ENCODE measurements around the gene PTMS. TPM values are rescaled to one million over a fixed set of nuclear protein-coding genes. Genes with fewer than 3 reads are reported as not detected.
A peak's percentile ranks its signal among the peaks of the same experiment; 100 is the strongest.

Gene PTMS
- polyA plus RNA-seq, 4 donors = 34.0 to 204 (median 122) TPM

DNA sequence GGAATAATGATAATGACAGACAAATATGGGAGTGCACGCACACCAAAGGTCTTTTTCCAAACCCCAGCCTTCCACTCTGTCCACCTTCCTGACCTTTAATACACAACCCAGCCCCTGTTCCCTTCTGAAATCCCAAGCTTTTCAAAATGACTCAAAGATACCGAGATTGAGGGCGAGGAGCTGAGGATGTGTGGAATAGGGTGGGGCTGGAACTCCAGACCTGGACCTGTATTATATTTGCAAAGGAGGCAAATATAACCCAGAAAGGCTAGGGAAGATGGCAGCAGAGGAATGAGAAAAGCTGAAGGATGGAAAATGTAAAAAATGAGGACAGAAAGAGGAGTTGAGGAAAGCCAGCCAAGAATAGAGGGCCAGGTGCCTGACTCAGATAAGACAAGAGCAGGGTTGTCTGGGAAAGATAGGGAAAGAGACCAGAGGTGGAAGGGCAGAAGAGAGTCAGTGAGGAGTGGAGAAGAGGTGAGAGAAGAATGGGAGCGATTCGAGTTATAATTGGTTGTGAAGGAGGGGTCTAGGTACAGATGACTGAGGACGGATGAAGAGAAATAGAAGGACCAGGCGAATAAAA, 1.0 kb upstream of the PTMS start:
- Histone ChIP-seq H3K36me3 (ENCODE audit: control insufficient read depth in 3 of 3, insufficient read depth in 2 of 3, low read depth in 1 of 3, low read length in 3 of 3) (peaks cover 0 to 18% (median 0%) of the 10 kb centered on the region in 3 donors), H3K4me3 (ENCODE audit: low read depth in 1 of 3, low read length in 3 of 3) (peak overlapping the region in 1 of 3 donors; percentile 45), H3K4me1 (ENCODE audit: control insufficient read depth in 3 of 3, insufficient read depth in 2 of 3, low read depth in 1 of 3, low read length in 2 of 3) (peaks cover 7 to 48% (median 15%) of the 10 kb centered on the region in 3 donors), H3K27me3 (ENCODE audit: control insufficient read depth in 3 of 3, insufficient read depth in 3 of 3, low read length in 3 of 3) (no peaks in the 10 kb centered on the region), H3K27ac (ENCODE audit: low read depth in 1 of 3, low read length in 2 of 3) (peak overlapping the region; percentile 3 to 93 (median 8)), H3K9me3 (ENCODE audit: control insufficient read depth in 2 of 2, insufficient read depth in 1 of 2, low read depth in 1 of 2, low read length in 1 of 2) (no peaks in the 10 kb centered on the region)
- 13 to 30% (median 20%) methylated on average over 7 of the region's 7 CpGs for WGBS, 3 donors
- peak in 1 of 2 donors; percentile 32 for DNase-seq
- no peak for FAIRE-seq

GRCh38 chr12:6766651-6767349, 637 bp downstream of the PTMS start:
- Histone ChIP-seq H3K4me3 (ENCODE audit: low read depth in 1 of 3, low read length in 3 of 3) (peak overlapping the region; percentile 78 to 92 (median 82)), H3K27me3 (ENCODE audit: control insufficient read depth in 3 of 3, insufficient read depth in 3 of 3, low read length in 3 of 3) (no peaks in the 10 kb centered on the region), H3K9me3 (ENCODE audit: control insufficient read depth in 2 of 2, insufficient read depth in 1 of 2, low read depth in 1 of 2, low read length in 1 of 2) (no peaks in the 10 kb centered on the region), H3K27ac (ENCODE audit: low read depth in 1 of 3, low read length in 2 of 3) (peak overlapping the region; percentile 68 to 78 (median 71)), H3K36me3 (ENCODE audit: control insufficient read depth in 3 of 3, insufficient read depth in 2 of 3, low read depth in 1 of 3, low read length in 3 of 3) (peaks cover 0 to 34% (median 2%) of the 10 kb centered on the region in 3 donors), H3K4me1 (ENCODE audit: control insufficient read depth in 3 of 3, insufficient read depth in 2 of 3, low read depth in 1 of 3, low read length in 2 of 3) (peaks cover 7 to 48% (median 15%) of the 10 kb centered on the region in 3 donors)
- DNase-seq (peak; percentile 63 to 91), FAIRE-seq (no peak)
- WGBS, 3 donors = 1% methylated on average over 52 to 88 of the region's 88 CpGs

DNA sequence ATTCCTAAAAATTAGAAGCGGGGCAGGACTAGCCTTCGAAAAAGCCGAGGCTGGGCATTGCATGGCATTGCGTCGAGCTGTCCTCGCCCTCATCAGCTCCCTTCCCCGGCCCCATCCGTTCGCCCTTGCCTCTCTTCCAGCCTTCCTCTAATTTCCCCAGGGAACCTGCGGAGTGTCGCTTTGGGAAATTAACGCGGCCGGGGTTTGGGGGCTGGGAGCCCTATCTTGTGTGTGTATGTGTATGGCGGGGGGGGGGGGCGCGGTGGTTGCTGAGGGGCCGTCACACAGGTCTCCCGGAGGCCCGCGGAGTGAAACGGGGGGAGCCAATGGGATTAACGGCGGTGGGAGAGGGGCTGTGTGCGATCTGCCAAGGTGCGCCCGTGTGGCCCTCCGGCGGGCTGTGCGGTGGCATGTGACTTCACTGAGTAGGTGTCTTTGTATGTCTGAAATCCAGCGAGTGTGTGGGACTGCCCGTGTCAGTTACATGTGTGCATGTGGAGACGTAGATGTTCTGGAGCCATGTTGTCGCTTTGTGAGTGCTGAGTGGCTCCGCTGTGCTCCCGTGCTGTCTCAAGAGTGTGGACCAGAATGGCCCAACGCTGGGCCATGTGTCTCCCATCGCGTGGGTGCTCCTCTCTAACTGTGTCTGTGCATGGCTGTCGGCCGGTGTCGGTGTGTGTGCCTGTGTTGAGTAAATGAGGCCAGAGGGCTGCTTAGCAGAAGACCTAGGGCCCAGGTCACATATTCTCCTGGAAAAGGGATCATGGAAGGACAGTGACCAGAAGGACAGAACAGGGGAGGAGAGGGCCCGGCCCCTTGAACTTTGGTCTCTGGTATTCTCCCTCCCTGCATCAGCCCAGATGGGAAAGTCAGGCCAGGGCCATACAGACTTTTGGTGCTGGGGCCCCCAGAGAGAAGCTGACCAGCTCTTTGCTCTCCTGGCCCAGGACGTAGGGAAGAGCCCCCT, 1.5 kb downstream of the PTMS start:
- peak overlapping the region in 2 of 3 donors; percentile 71 to 78 for H3K27ac ChIP-seq (ENCODE audit: low read depth in 1 of 3, low read length in 2 of 3)
- peaks cover 0 to 2% (median 0%) of the 10 kb centered on the region in 3 donors for H3K27me3 ChIP-seq (ENCODE audit: control insufficient read depth in 3 of 3, insufficient read depth in 3 of 3, low read length in 3 of 3)
- WGBS, 3 donors = 17 to 31% (median 24%) methylated on average over 39 to 43 of the region's 44 CpGs
- H3K9me3 ChIP-seq (ENCODE audit: control insufficient read depth in 2 of 2, insufficient read depth in 1 of 2, low read depth in 1 of 2, low read length in 1 of 2) = no peaks in the 10 kb centered on the region
- peak overlapping the region; percentile 44 to 92 (median 82) for H3K4me3 ChIP-seq (ENCODE audit: low read depth in 1 of 3, low read length in 3 of 3)
- H3K36me3 ChIP-seq (ENCODE audit: control insufficient read depth in 3 of 3, insufficient read depth in 2 of 3, low read depth in 1 of 3, low read length in 3 of 3) = peaks cover 0 to 34% (median 2%) of the 10 kb centered on the region in 3 donors
- DNase-seq (peak in 1 of 2 donors; percentile 65), FAIRE-seq (no peak)
- H3K4me1 ChIP-seq (ENCODE audit: control insufficient read depth in 3 of 3, insufficient read depth in 2 of 3, low read depth in 1 of 3, low read length in 2 of 3) = peaks cover 7 to 48% (median 15%) of the 10 kb centered on the region in 3 donors

- 49 to 72% (median 71%) methylated on average over 6 of the region's 6 CpGs for WGBS, 3 donors
- Histone ChIP-seq H3K4me1 (ENCODE audit: control insufficient read depth in 3 of 3, insufficient read depth in 2 of 3, low read depth in 1 of 3, low read length in 2 of 3) (peaks cover 7 to 44% (median 15%) of the 10 kb centered on the region in 3 donors), H3K36me3 (ENCODE audit: control insufficient read depth in 3 of 3, insufficient read depth in 2 of 3, low read depth in 1 of 3, low read length in 3 of 3) (peaks cover 0 to 34% (median 2%) of the 10 kb centered on the region in 3 donors), H3K27ac (ENCODE audit: low read depth in 1 of 3, low read length in 2 of 3) (peak overlapping the region in 2 of 3 donors; percentile 2 to 57), H3K27me3 (ENCODE audit: control insufficient read depth in 3 of 3, insufficient read depth in 3 of 3, low read length in 3 of 3) (peaks cover 0 to 10% (median 0%) of the 10 kb centered on the region in 3 donors), H3K4me3 (ENCODE audit: low read depth in 1 of 3, low read length in 3 of 3) (peak overlapping the region in 1 of 3 donors; percentile 92), H3K9me3 (ENCODE audit: control insufficient read depth in 2 of 2, insufficient read depth in 1 of 2, low read depth in 1 of 2, low read length in 1 of 2) (no peaks in the 10 kb centered on the region)
- DNase-seq = peak in 1 of 2 donors; percentile 19
- no peak for FAIRE-seq
Observed at GRCh38 chr12:6768437-6768914, 2.3 kb downstream of the PTMS start.

GRCh38 chr12:6768990-6769389, 2.8 kb downstream of the PTMS start:
- DNase-seq (peak in 1 of 2 donors; percentile 36), FAIRE-seq (no peak)
- H3K9me3 ChIP-seq (ENCODE audit: control insufficient read depth in 2 of 2, insufficient read depth in 1 of 2, low read depth in 1 of 2, low read length in 1 of 2) = no peaks in the 10 kb centered on the region
- peaks cover 7 to 38% (median 11%) of the 10 kb centered on the region in 3 donors for H3K4me1 ChIP-seq (ENCODE audit: control insufficient read depth in 3 of 3, insufficient read depth in 2 of 3, low read depth in 1 of 3, low read length in 2 of 3)
- 47 to 80% (median 75%) methylated on average over 4 to 6 of the region's 6 CpGs for WGBS, 3 donors
- H3K4me3 ChIP-seq (ENCODE audit: low read depth in 1 of 3, low read length in 3 of 3) = peak overlapping the region in 1 of 3 donors; percentile 92
- peaks cover 0 to 34% (median 2%) of the 10 kb centered on the region in 3 donors for H3K36me3 ChIP-seq (ENCODE audit: control insufficient read depth in 3 of 3, insufficient read depth in 2 of 3, low read depth in 1 of 3, low read length in 3 of 3)
- peak overlapping the region in 1 of 3 donors; percentile 57 for H3K27ac ChIP-seq (ENCODE audit: low read depth in 1 of 3, low read length in 2 of 3)
- H3K27me3 ChIP-seq (ENCODE audit: control insufficient read depth in 3 of 3, insufficient read depth in 3 of 3, low read length in 3 of 3) = peaks cover 0 to 12% (median 0%) of the 10 kb centered on the region in 3 donors

DNA sequence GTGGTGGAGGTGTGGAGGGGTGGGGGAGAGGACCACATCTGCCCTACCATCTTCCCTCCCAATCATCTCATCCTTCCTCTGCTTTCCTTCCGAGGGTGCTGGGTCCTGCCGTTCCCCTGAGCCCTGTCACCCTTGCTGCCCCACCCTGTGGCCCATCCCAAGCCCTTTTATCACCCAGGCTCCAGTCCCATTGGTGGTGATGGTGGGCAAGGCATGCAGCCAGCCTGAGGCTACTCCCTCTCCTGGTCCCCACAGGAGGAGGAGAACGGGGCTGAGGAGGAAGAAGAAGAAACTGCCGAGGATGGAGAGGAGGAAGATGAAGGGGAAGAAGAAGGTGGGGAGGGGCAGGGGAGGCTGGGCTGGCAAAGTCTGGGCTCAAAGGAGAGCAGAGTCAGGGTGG, 3.5 kb downstream of the PTMS start:
- Histone ChIP-seq H3K4me1 (ENCODE audit: control insufficient read depth in 3 of 3, insufficient read depth in 2 of 3, low read depth in 1 of 3, low read length in 2 of 3) (peaks cover 7 to 33% (median 7%) of the 10 kb centered on the region in 3 donors), H3K4me3 (ENCODE audit: low read depth in 1 of 3, low read length in 3 of 3) (no peak overlapping the region), H3K9me3 (ENCODE audit: control insufficient read depth in 2 of 2, insufficient read depth in 1 of 2, low read depth in 1 of 2, low read length in 1 of 2) (no peaks in the 10 kb centered on the region), H3K27me3 (ENCODE audit: control insufficient read depth in 3 of 3, insufficient read depth in 3 of 3, low read length in 3 of 3) (peaks cover 0 to 18% (median 3%) of the 10 kb centered on the region in 3 donors), H3K27ac (ENCODE audit: low read depth in 1 of 3, low read length in 2 of 3) (no peak overlapping the region), H3K36me3 (ENCODE audit: control insufficient read depth in 3 of 3, insufficient read depth in 2 of 3, low read depth in 1 of 3, low read length in 3 of 3) (peaks cover 0 to 37% (median 2%) of the 10 kb centered on the region in 3 donors)
- no peak for DNase-seq
- no peak for FAIRE-seq
- 24 to 74% (median 63%) methylated on average over 4 of the region's 4 CpGs for WGBS, 3 donors

GRCh38 chr12:6770094-6770493, 3.9 kb downstream of the PTMS start:
- H3K4me1 ChIP-seq (ENCODE audit: control insufficient read depth in 3 of 3, insufficient read depth in 2 of 3, low read depth in 1 of 3, low read length in 2 of 3) = peaks cover 5 to 30% (median 7%) of the 10 kb centered on the region in 3 donors
- DNase-seq = no peak
- no peak overlapping the region for H3K27ac ChIP-seq (ENCODE audit: low read depth in 1 of 3, low read length in 2 of 3)
- no peak overlapping the region for H3K4me3 ChIP-seq (ENCODE audit: low read depth in 1 of 3, low read length in 3 of 3)
- H3K9me3 ChIP-seq (ENCODE audit: control insufficient read depth in 2 of 2, insufficient read depth in 1 of 2, low read depth in 1 of 2, low read length in 1 of 2) = no peaks in the 10 kb centered on the region
- H3K27me3 ChIP-seq (ENCODE audit: control insufficient read depth in 3 of 3, insufficient read depth in 3 of 3, low read length in 3 of 3) = peaks cover 0 to 18% (median 3%) of the 10 kb centered on the region in 3 donors
- peaks cover 0 to 41% (median 2%) of the 10 kb centered on the region in 3 donors for H3K36me3 ChIP-seq (ENCODE audit: control insufficient read depth in 3 of 3, insufficient read depth in 2 of 3, low read depth in 1 of 3, low read length in 3 of 3)
- 91 to 94% (median 93%) methylated on average over 10 to 12 of the region's 12 CpGs for WGBS, 3 donors
- no peak for FAIRE-seq

Data from small intestine (tissue), 7 donors.